Loucy (cell line): ENCODE results near the gene SNX4.

Source experiments
- CTCF ChIP-seq: fragments of 200-600 bp; sonication (generic); conservative IDR thresholded peaks from 2 replicates; pipeline ENCODE4 v1.5.1; 2014; ENCODE audit warnings: mild to moderate bottlenecking, antibody characterized with exemption, low read length
- EZH2phosphoT487 ChIP-seq: fragments of 200-600 bp; IDR thresholded peaks from 2 replicates; pipeline ENCODE4 v1.6.1; 2018; ENCODE audit warnings: antibody characterized with exemption, mild to moderate bottlenecking, moderate library complexity, borderline replicate concordance

DNA sequence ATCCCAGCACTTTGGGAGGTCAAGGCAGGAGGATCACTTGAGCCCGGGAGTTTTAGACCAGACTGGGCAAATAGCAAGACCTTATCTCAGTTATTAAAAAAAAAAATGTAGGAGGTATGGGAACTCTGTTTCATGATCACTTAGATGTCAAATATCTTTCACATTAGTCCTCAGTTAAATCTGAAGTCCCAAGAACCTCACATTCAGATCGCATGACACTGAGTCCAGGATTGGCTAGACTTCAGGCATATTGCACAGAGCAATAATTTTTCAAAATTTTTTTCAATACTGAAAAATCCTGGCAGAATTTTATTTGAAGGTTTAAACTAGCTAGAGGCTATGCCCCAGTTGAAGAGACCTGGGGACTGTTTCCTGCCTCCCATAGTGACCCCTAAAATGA is 88.6 kb downstream of the SNX4 start:
- TF ChIP-seq CTCF (no peak), EZH2phosphoT487 (no peak)
